ENCODE data around the gene CCL14. TPM values are rescaled to one million over a fixed set of nuclear protein-coding genes. Genes with fewer than 3 reads are reported as not detected.
A peak's percentile ranks its signal among the peaks of the same experiment; 100 is the strongest.

CCL14 gene
- polyA plus RNA-seq, 1 of the 3 experiments (the other 2 are of a cell fraction): not detected

- CTCF ChIA-PET: no interaction called here
Measured at GRCh38 chr17:35936063-35936462, 50.5 kb downstream of the CCL14 start.

DNA sequence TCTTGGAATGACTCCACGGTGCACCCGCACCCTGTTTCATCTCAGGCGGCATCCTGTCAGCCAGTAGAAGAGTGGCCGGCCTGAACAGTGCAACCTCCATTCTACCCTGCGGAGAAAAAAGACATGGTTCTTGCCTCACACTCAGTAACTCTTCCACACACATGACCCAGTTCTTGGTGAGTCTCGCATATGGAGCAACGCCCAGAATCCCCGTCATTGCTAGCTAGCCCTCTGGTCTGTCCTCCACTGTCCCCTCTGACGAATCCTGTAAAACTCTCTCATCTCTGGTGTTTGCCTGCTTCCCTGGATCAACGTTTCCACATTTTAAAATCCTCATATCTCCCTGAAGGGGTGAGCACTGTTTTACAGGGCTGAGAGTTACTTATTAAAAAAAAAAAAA, 51.8 kb downstream of the CCL14 start:
- Histone ChIP-seq H3F3A (replicated peaks; ENCODE audit: insufficient read depth) (peaks cover 11% of the 10 kb centered on the region), H3K36me3 (replicated peaks in 1 of 2; ENCODE audit: control insufficient read depth in 1 of 2, insufficient read depth in 2 of 2, low read length in 1 of 2) (no peaks in the 10 kb centered on the region), H3K79me2 (ENCODE audit: insufficient read depth) (no peaks in the 10 kb centered on the region), H3K4me3 (ENCODE audit: low read depth in 2 of 2, low read length in 1 of 2) (no peak overlapping the region), H2AFZ (ENCODE audit: low read depth) (no peak overlapping the region), H3K4me2 (no peak overlapping the region), H3K9me2 (no peaks in the 10 kb centered on the region), H3K9me3 (no peaks in the 10 kb centered on the region), H3K27me3 (ENCODE audit: insufficient read depth) (no peaks in the 10 kb centered on the region), H3K4me1 (ENCODE audit: control insufficient read depth in 1 of 2, insufficient read depth in 2 of 2, low read depth in 1 of 2, low read length in 1 of 2) (peaks cover 3 to 8% of the 10 kb centered on the region in 2 experiments; a peak in 2 of 4 replicates), H4K20me1 (ENCODE audit: insufficient read depth) (no peaks in the 10 kb centered on the region), H3K9ac (no peak overlapping the region), H3K27ac (ENCODE audit: low read depth in 2 of 2, low read length in 1 of 2) (no peak overlapping the region)
- no peak for DNase-seq
- ChIA-PET POLR2A (no interaction called here), CTCF (no interaction called here)
- TF ChIP-seq YY1 (IDR thresholded peaks at IDR 0.05; ENCODE audit: low read depth): no peak
- 74% methylated on average over 10 of the region's 10 CpGs for WGBS (ENCODE audit: low lambda C conversion rate)

More at GRCh38 chr17:35936063-35936462, 50.5 kb downstream of the CCL14 start:
- H3K9ac ChIP-seq: no peak overlapping the region
- 68% methylated on average over 5 of the region's 5 CpGs for WGBS (ENCODE audit: low lambda C conversion rate)
- no peak overlapping the region for H3K27ac ChIP-seq (ENCODE audit: low read depth in 2 of 2, low read length in 1 of 2)
- H3K36me3 ChIP-seq (replicated peaks in 1 of 2; ENCODE audit: control insufficient read depth in 1 of 2, insufficient read depth in 2 of 2, low read length in 1 of 2): no peaks in the 10 kb centered on the region
- no peak overlapping the region for H2AFZ ChIP-seq (ENCODE audit: low read depth)
- no peak for TF ChIP-seq FOSL2 (IDR thresholded peaks at IDR 0.05; ENCODE audit: borderline replicate concordance, low read depth)
- TF ChIP-seq, protein P1, sequence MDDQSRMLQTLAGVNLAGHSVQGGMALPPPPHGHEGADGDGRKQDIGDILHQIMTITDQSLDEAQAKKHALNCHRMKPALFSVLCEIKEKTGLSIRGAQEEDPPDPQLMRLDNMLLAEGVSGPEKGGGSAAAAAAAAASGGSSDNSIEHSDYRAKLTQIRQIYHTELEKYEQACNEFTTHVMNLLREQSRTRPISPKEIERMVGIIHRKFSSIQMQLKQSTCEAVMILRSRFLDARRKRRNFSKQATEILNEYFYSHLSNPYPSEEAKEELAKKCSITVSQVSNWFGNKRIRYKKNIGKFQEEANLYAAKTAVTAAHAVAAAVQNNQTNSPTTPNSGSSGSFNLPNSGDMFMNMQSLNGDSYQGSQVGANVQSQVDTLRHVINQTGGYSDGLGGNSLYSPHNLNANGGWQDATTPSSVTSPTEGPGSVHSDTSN (IDR thresholded peaks at IDR 0.05): no peak
- no peak for TF ChIP-seq RAD21 (IDR thresholded peaks at IDR 0.05; ENCODE audit: low read length)
- no peak for TF ChIP-seq JUND (IDR thresholded peaks at IDR 0.05)
- peak; percentile 15; the same call in 1 of the 2 replicates for TF ChIP-seq USF1 (IDR thresholded peaks at IDR 0.05; ENCODE audit: borderline replicate concordance, low read depth)
- no peaks in the 10 kb centered on the region for H3K9me2 ChIP-seq
- no peak overlapping the region for H3K4me2 ChIP-seq
- no peaks in the 10 kb centered on the region for H3K27me3 ChIP-seq (ENCODE audit: insufficient read depth)
- no peaks in the 10 kb centered on the region for H3K79me2 ChIP-seq (ENCODE audit: insufficient read depth)
- peaks cover 0 to 8% of the 10 kb centered on the region in 2 experiments; a peak in 1 of 4 replicates for H3K4me1 ChIP-seq (ENCODE audit: control insufficient read depth in 1 of 2, insufficient read depth in 2 of 2, low read depth in 1 of 2, low read length in 1 of 2)
- H3K4me3 ChIP-seq (ENCODE audit: low read depth in 2 of 2, low read length in 1 of 2): no peak overlapping the region
- no peaks in the 10 kb centered on the region for H3K9me3 ChIP-seq
- peaks cover 11% of the 10 kb centered on the region for H3F3A ChIP-seq (replicated peaks; ENCODE audit: insufficient read depth)
- DNase-seq: peak; percentile 19
- H4K20me1 ChIP-seq (ENCODE audit: insufficient read depth): no peaks in the 10 kb centered on the region
- POLR2A ChIA-PET: no interaction called here

Other genes with a start within 250 kb of the CCL14 start
- 0.02 TPM in 1 of 2 replicates, not detected in the other for gene GAS2L2, start 233.5 kb downstream of the CCL14 start, polyA plus RNA-seq (2012; rRNA removed)
- gene C17orf50, start 225.8 kb downstream of the CCL14 start, polyA plus RNA-seq (2012; rRNA removed): 0.05 TPM in 1 of 2 replicates, not detected in the other
- gene MMP28, start 191.1 kb downstream of the CCL14 start, polyA plus RNA-seq (2012; rRNA removed): 0.23 and 0.33 TPM in 2 replicates
- gene TAF15, start 177.2 kb downstream of the CCL14 start, polyA plus RNA-seq (2012; rRNA removed): 67.5 and 78.0 TPM in 2 replicates
- not detected in 2 replicates for gene HEATR9, start 117.8 kb downstream of the CCL14 start, polyA plus RNA-seq (2012; rRNA removed)
- gene CCL5, start 106.4 kb downstream of the CCL14 start, polyA plus RNA-seq (2012; rRNA removed): 0.23 and 0.57 TPM in 2 replicates
- gene RDM1, start 56.0 kb downstream of the CCL14 start, polyA plus RNA-seq (2012; rRNA removed): 1.8 and 2.5 TPM in 2 replicates
- not detected in 2 replicates for gene LYZL6, start 43.0 kb downstream of the CCL14 start, polyA plus RNA-seq (2012; rRNA removed)
- gene CCL16, start 5.2 kb downstream of the CCL14 start, polyA plus RNA-seq (2012; rRNA removed): not detected in 2 replicates
- not detected in 2 replicates for gene CCL15, start 14.8 kb upstream of the CCL14 start, polyA plus RNA-seq (2012; rRNA removed)
- gene CCL23, start 31.2 kb upstream of the CCL14 start, polyA plus RNA-seq (2012; rRNA removed): not detected in 2 replicates
- not detected in 2 replicates for gene CCL18, start 77.5 kb upstream of the CCL14 start, polyA plus RNA-seq (2012; rRNA removed)
- gene CCL3, start 103.4 kb upstream of the CCL14 start, polyA plus RNA-seq (2012; rRNA removed): not detected in 2 replicates
- gene CCL4, start 117.1 kb upstream of the CCL14 start, polyA plus RNA-seq (2012; rRNA removed): not detected in 2 replicates
- 2.0 and 3.7 TPM in 2 replicates for gene TBC1D3B, start 189.9 kb upstream of the CCL14 start, polyA plus RNA-seq (2012; rRNA removed)
- gene CCL3L1, start 210.0 kb upstream of the CCL14 start, polyA plus RNA-seq (2012; rRNA removed): not detected in 2 replicates
- not detected in 2 replicates for gene CCL4L2, start 224.3 kb upstream of the CCL14 start, polyA plus RNA-seq (2012; rRNA removed)

Measured in SK-N-SH (cell line).